GM12878 (cell line): Measurements from ENCODE around the gene USH2A. TPM values are rescaled to one million over a fixed set of nuclear protein-coding genes. Genes with fewer than 3 reads are reported as not detected.

Experiments used
- ATAC-seq: fragments of 200-7000 bp; cut with Tn5 transposase; 3 replicates; pipeline ENCODE4 v1.9.1; 2020; ENCODE audit warnings: mild to moderate bottlenecking, moderate library complexity
- BruUV-seq: library from RNA; stranded (reverse); fragments of 400-500 nt; replicated peaks from 2 replicates; lab custom pipeline; 2021; lab: Mats Ljungman, UMichigan
- CTCF ChIA-PET: fragments of 300-600 bp; sonication (Branson Sonifier 250); formaldehyde crosslinking; extraction: SDS; loops from one replicate; lab custom pipeline; 2021; ENCODE audit warnings: inconsistent platforms; lab: Yijun Ruan, JAX
- POLR2A ChIA-PET: fragments of 350-600 bp; formaldehyde crosslinking; extraction: SDS; loops from one replicate; lab custom pipeline; 2021; ENCODE audit warnings: inconsistent platforms; lab: Charles Lee
- RAD21 ChIA-PET: fragments of 300-600 bp; sonication (Branson Sonifier 250); formaldehyde crosslinking; loops from one replicate; lab custom pipeline; 2023; ENCODE audit warnings: antibody characterized with exemption; ENCODE audit not compliant: unreplicated experiment; lab: Charles Lee
- SMC1A ChIA-PET: fragments of 300-600 bp; sonication (Branson Sonifier 250); formaldehyde crosslinking; loops from one replicate; lab custom pipeline; 2023; ENCODE audit not compliant: unreplicated experiment, uncharacterized antibody; lab: Charles Lee
- DNase-seq: peaks from one replicate; pipeline ENCODE4 v3.0.0-alpha.2; 2011; ENCODE audit warnings: low read depth, low spot score
- FAIRE-seq: peaks from 3 replicates; lab custom pipeline; 2011; peaks lifted over from hg19 to GRCh38; lab: Jason Lieb, UNC
- H2AFZ ChIP-seq: 2 replicates; pipeline ENCODE4 v1.6.0; 2011; ENCODE audit warnings: low read depth, low read length, control low read depth; ENCODE audit not compliant: control insufficient read depth
- H3K27ac ChIP-seq: 2 replicates; pipeline ENCODE4 v1.5.1; 2011; ENCODE audit warnings: control low read depth; ENCODE audit not compliant: control insufficient read depth, insufficient read depth
- H3K27me3 ChIP-seq, 2 experiments: replicated peaks in 1 of 2; 2 replicates each; pipeline versions ENCODE4 v1.6.0 to v1.6.1; 2011; ENCODE audit warnings: low read length in 1 of 2; ENCODE audit not compliant: control insufficient read depth in 2 of 2, insufficient read depth in 2 of 2
- H3K36me3 ChIP-seq, 2 experiments: 2 replicates each; pipeline ENCODE4 v1.5.1; 2011; ENCODE audit warnings: low read length in 1 of 2; ENCODE audit not compliant: control insufficient read depth in 2 of 2, insufficient read depth in 2 of 2
- H3K4me1 ChIP-seq: 2 replicates; pipeline ENCODE4 v1.6.1; 2011; ENCODE audit warnings: mild to moderate bottlenecking, low read length, moderate library complexity, mixed read lengths; ENCODE audit not compliant: control insufficient read depth, insufficient read depth
- H3K4me2 ChIP-seq: 2 replicates; pipeline ENCODE4 v1.6.0; 2011; ENCODE audit warnings: control low read depth; ENCODE audit not compliant: control insufficient read depth, insufficient read depth
- H3K4me3 ChIP-seq: fragments of 200-600 bp; sonication (generic); 2 replicates; pipeline ENCODE4 v1.5.1; 2016
- H3K79me2 ChIP-seq: 2 replicates; pipeline ENCODE4 v1.6.0; 2011; ENCODE audit warnings: low read length; ENCODE audit not compliant: control insufficient read depth, insufficient read depth
- H3K9ac ChIP-seq: 2 replicates; pipeline ENCODE4 v1.8.0; 2011; ENCODE audit warnings: low read length, control low read depth, mixed read lengths; ENCODE audit not compliant: control insufficient read depth, insufficient read depth
- H3K9me3 ChIP-seq: replicated peaks from 3 replicates; pipeline ENCODE4 v1.5.1; 2011; ENCODE audit warnings: mild to moderate bottlenecking, low read length; ENCODE audit not compliant: control insufficient read depth, insufficient read depth
- H4K20me1 ChIP-seq: 2 replicates; pipeline ENCODE4 v1.6.0; 2011; ENCODE audit not compliant: control insufficient read depth, insufficient read depth
- E2F4 ChIP-seq: IDR thresholded peaks from 2 replicates; pipeline ENCODE4 v1.6.1; 2012; ENCODE audit warnings: low read depth, low read length, improper control_type of control experiment
- E2F8 ChIP-seq: fragments of 450-650 bp; IDR thresholded peaks from 2 replicates; pipeline ENCODE4 v1.6.1; 2018; ENCODE audit warnings: mild to moderate bottlenecking, low read depth, moderate library complexity; ENCODE audit not compliant: partially characterized antibody
- KAT2A ChIP-seq: conservative IDR thresholded peaks from 2 replicates; pipeline ENCODE4 v1.6.1; 2011; ENCODE audit warnings: low read depth, low read length; ENCODE audit not compliant: control insufficient read depth
- LARP7 ChIP-seq: fragments of 450-650 bp; IDR thresholded peaks from 2 replicates; pipeline ENCODE4 v1.6.1; 2017; ENCODE audit warnings: mild to moderate bottlenecking
- NFYA ChIP-seq: IDR thresholded peaks from 2 replicates; pipeline ENCODE4 v1.6.1; 2011; ENCODE audit warnings: low read depth, mild to moderate bottlenecking, low read length, improper control_type of control experiment, borderline replicate concordance
- PRDM15 ChIP-seq: fragments of 450-650 bp; formaldehyde crosslinking; IDR thresholded peaks from 2 replicates; pipeline ENCODE4 v1.4.0; 2020; ENCODE audit warnings: mild to moderate bottlenecking, moderate library complexity
- SIN3A ChIP-seq: IDR thresholded peaks from 2 replicates; pipeline ENCODE4 v1.6.1; 2012; ENCODE audit warnings: low read depth, low read length, improper control_type of control experiment
- SIX5 ChIP-seq: IDR thresholded peaks from 2 replicates; pipeline ENCODE4 v1.6.1; 2011; ENCODE audit warnings: mild to moderate bottlenecking, low read depth, low read length, moderate library complexity; ENCODE audit not compliant: severe bottlenecking
- SP1 ChIP-seq: IDR thresholded peaks from one replicate; pipeline ENCODE4 v1.6.1; 2011; ENCODE audit warnings: low read depth, low read length
- SUPT20H ChIP-seq: IDR thresholded peaks from 2 replicates; pipeline ENCODE4 v1.6.1; 2011; ENCODE audit warnings: low read depth, mild to moderate bottlenecking, low read length, moderate library complexity, borderline replicate concordance; ENCODE audit not compliant: control insufficient read depth
- TBL1XR1 ChIP-seq: IDR thresholded peaks from 2 replicates; pipeline ENCODE4 v1.6.1; 2012; ENCODE audit warnings: low read depth, low read length, improper control_type of control experiment
- WGBS: methylation state at CpG from one replicate; pipeline ENCODE4 v1.1.6; 2016; ENCODE audit warnings: low lambda C conversion rate; ENCODE audit not compliant: insufficient replicate concordance, insufficient coverage; ENCODE audit errors: missing lambda C conversion rate; 5-methylcytosine and 5-hydroxymethylcytosine counted together
- in situ Hi-C: fragments of 300-500 bp; cut with MboI; formaldehyde crosslinking; loops from 9 replicates; pipeline ENCODE4 v1.14.3; 2018; ENCODE audit warnings: mixed read lengths
- intact Hi-C: fragments of 100-400 bp; cut with micrococcal nuclease; formaldehyde crosslinking; loops from one replicate; pipeline ENCODE4 v1.14.2; 2022; ENCODE audit not compliant: unreplicated experiment
- polyA plus RNA-seq, 11 experiments: library from polyadenylated mRNA; depleted of rRNA in 4 of 11; unstranded in 6 of 11; stranded (reverse) in 5 of 11; fragments of >200 nt; fragmentation: Nextera tagmentation in 4 of 11; fragmentation: Illumina TruSeq in 1 of 11; extraction: Ambion mirVana in 4 of 11; extraction: Trizol in 1 of 11; gene quantifications; 1 replicate in 1 of 11; 2 replicates in 10 of 11; pipeline versions ENCODE4 v1.2.1 to v1.2.3, GENCODE V29; 2011 to 2016; ENCODE audit warnings: inconsistent platforms in 2 of 11, missing spikeins in 2 of 11, low read depth in 1 of 11
- total RNA-seq, 4 experiments: library from RNA; depleted of rRNA in 3 of 4; stranded (reverse); fragments of >200 nt in 3 of 4; fragmentation: Illumina TruSeq in 1 of 4; extraction: Trizol in 1 of 4; gene quantifications; 2 replicates each; pipeline versions ENCODE4 v1.2.1 to v1.2.3, GENCODE V29; 2013 to 2021
- TF ChIP-seq, protein P1 (sequence below): fragments of 450-650 bp; IDR thresholded peaks from 2 replicates; pipeline ENCODE4 v1.6.1; 2017; ENCODE audit warnings: borderline replicate concordance

Gene USH2A
- total and polyA plus RNA-seq, 10 of the 15 experiments (the other 5 are each of a cell fraction or from before 2014, with no cell fraction given), result under 0.01 to 0.20 (median 0.01) TPM; not detected in 2

GRCh38 chr1:215877452-215877951 lies 545.7 kb downstream of the USH2A start (continued):
- no peak for TF ChIP-seq E2F4

DNA sequence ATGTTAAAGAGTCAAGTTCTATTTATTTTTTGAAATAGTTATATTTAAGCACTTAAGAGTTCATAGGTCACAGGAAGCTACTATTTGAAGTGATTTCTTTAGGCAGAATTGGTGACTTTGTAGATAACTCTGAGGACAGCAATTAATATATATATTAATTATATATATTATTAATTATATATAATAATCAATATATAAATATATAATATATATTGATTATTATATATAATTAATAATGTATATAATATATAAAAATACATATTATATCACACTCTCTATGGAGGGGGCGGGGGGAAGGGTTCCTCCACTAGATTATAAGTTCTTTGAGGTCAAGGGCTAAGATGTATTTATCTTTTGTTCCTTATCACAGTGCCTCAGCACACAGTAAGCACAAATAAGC lies 547.5 kb downstream of the USH2A start:
- ATAC-seq (no peak), FAIRE-seq (no peak), DNase-seq (no peak)
- no peak overlapping the region for H2AFZ ChIP-seq
- no peak overlapping the region for H3K4me2 ChIP-seq
- H3K27me3 ChIP-seq, result no peaks in the 10 kb centered on the region
- H3K9me3 ChIP-seq, result no peaks in the 10 kb centered on the region
- SMC1A ChIA-PET, result interaction anchor here (0.6 to 3.6 kb wide), 5 partner anchors 12 to 1939 kb away, joined by 3 to 13 read pairs (median 5); no protein-coding TSS in a partner anchor
- H4K20me1 ChIP-seq, result no peaks in the 10 kb centered on the region
- CTCF ChIA-PET, result interaction anchor here (0.5 kb wide), 1 partner anchor 36 kb away, joined by 4 read pairs; no protein-coding TSS in a partner anchor
- no peaks in the 10 kb centered on the region for H3K79me2 ChIP-seq
- no peak overlapping the region for H3K27ac ChIP-seq
- no TSS peak for BruUV-seq
- RAD21 ChIA-PET, result no interaction called here
- no peak overlapping the region for H3K4me3 ChIP-seq
- H3K4me1 ChIP-seq, result no peaks in the 10 kb centered on the region
- WGBS, result 0% methylated on average over 1 of the region's 1 CpG
- H3K36me3 ChIP-seq, result no peaks in the 10 kb centered on the region
- intact Hi-C loops (no loop called here), in situ Hi-C loops (no loop called here)
- POLR2A ChIA-PET, result no interaction called here
- H3K9ac ChIP-seq, result no peak overlapping the region
- no peak for TF ChIP-seq E2F8
- no peak for TF ChIP-seq KAT2A
- TF ChIP-seq NFYA, result no peak
- no peak for TF ChIP-seq SIN3A
- no peak for TF ChIP-seq SUPT20H
- TF ChIP-seq, protein P1, sequence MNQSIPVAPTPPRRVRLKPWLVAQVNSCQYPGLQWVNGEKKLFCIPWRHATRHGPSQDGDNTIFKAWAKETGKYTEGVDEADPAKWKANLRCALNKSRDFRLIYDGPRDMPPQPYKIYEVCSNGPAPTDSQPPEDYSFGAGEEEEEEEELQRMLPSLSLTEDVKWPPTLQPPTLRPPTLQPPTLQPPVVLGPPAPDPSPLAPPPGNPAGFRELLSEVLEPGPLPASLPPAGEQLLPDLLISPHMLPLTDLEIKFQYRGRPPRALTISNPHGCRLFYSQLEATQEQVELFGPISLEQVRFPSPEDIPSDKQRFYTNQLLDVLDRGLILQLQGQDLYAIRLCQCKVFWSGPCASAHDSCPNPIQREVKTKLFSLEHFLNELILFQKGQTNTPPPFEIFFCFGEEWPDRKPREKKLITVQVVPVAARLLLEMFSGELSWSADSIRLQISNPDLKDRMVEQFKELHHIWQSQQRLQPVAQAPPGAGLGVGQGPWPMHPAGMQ, result no peak
- TF ChIP-seq SIX5, result no peak
- no peak for TF ChIP-seq TBL1XR1
- no peak for TF ChIP-seq SP1
- TF ChIP-seq PRDM15 (CRISPR knock-in tag), result no peak
- TF ChIP-seq LARP7, result no peak
